Measurements from ENCODE around the gene GEN1.

DNA sequence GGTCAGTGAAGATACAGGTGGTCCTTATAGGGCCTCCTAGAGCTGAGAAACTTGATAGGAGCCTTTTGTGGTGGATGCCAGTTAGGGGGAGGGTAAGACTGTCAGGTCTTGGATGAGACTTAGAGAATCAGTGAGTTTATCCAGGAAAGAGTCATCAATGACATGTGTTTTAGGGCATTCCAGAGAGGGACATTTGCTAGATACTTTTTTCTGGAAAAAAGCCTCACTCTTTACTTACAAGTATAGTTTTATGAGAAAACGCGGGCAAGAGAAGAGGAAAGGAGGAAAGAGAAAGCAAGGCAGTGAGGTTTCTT is 37.8 kb downstream of the GEN1 start:
- TF ChIP-seq, protein P1, sequence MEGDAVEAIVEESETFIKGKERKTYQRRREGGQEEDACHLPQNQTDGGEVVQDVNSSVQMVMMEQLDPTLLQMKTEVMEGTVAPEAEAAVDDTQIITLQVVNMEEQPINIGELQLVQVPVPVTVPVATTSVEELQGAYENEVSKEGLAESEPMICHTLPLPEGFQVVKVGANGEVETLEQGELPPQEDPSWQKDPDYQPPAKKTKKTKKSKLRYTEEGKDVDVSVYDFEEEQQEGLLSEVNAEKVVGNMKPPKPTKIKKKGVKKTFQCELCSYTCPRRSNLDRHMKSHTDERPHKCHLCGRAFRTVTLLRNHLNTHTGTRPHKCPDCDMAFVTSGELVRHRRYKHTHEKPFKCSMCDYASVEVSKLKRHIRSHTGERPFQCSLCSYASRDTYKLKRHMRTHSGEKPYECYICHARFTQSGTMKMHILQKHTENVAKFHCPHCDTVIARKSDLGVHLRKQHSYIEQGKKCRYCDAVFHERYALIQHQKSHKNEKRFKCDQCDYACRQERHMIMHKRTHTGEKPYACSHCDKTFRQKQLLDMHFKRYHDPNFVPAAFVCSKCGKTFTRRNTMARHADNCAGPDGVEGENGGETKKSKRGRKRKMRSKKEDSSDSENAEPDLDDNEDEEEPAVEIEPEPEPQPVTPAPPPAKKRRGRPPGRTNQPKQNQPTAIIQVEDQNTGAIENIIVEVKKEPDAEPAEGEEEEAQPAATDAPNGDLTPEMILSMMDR (IDR thresholded peaks at IDR 0.05): no peak
- TF ChIP-seq POLR2A (IDR thresholded peaks at IDR 0.05): no peak

Data from uterus (tissue), 2 donors.